Activated CD4-positive, alpha-beta T cell treated with anti-CD3 and anti-CD28 coated beads for 1 hour (primary cell): ENCODE measurements around the gene NCOA7.
"Not testable (repeated sequence)": the region's sequence is repeated elsewhere in the genome, so short reads cannot be mapped to it uniquely, and the experiment has no call there.

Experiments
- DNase-seq: peaks from one replicate; pipeline ENCODE4 v3.0.0-alpha.2; 2020

NCOA7 gene

GRCh38 chr6:125884634-125885371 lies 94.0 kb downstream of the NCOA7 start:
- DNase-seq, result no peak

DNA sequence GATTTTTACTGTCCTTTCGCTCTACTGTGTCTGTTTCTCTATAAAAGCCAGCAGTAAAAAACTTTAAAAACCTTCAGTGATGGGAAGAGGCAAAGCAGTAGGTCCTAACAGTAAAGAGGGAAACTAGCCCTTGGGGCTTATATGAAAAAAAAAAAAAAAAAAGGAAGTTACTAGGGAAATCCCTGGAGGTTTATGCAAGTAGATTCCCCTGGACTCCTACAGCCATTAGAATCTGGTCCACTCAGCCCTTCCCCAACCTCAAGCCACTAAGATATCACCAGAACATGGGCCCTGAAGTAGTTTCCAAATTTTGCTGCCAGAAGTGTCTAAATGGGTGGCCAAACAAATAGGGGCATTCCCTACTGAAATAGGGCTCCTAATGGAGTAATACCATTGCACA lies 95.3 kb downstream of the NCOA7 start:
- DNase-seq, result no peak

DNA sequence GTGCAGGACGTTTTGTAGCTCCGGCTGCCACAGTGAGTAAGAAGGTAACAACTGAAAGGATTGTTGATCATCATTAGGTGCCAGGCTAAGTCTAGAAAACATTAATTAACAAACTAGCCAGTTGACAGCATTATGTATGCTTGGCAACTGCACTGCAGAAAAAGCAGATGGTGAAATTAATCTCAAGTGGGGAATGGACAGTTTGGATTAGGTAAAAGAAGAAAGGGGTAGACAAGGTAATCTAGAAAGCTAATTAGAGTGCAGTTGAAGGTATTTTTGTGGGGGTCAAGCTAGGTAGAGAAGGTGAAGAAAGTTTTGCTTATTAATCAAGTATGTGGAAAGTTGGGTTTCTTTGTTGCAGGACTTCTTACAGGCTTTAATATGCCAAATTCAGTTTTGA lies 96.2 kb downstream of the NCOA7 start:
- DNase-seq, result no peak

DNA sequence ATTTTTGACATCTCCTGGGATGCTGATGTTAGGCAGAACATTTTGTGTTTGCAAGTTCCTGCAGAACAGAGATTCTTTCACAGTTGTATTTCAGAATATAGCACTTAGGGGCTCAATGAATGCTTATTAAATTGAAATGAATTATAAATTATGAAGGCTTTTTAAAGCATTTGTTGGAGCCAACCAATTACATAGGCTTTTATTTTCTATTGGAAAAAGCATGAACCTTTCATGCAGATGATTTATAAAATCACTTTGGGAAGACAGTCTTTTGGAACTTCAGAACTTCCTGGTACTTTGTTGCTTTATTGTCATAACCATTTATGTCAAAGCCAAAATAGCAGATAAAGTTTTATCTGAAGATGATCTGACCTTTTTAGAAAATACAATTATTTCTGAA lies 96.6 kb downstream of the NCOA7 start:
- no peak for DNase-seq

GRCh38 chr6:125888989-125889656 lies 98.4 kb downstream of the NCOA7 start:
- DNase-seq, result no peak

DNA sequence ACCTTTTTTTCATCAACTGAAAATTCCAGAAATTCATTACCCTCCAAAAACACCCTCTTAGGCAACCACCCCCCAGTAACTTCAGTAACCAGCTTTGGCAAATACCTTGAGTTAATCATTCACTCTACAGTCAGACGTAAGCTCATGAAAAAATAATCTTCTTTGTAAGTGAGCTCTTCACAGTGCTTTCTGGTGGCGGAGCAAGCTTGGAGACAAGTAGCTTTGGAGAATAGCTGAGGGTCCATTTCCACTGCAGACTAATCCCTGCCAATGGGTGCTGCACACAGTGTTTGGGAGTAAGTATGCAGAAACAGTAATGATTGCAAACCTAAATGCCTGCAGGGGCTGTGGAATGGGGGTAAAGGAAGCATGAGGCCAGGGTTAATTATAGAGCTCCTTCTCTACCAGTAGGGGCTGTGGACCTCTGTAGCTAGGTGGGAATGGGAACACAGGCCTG lies 109.0 kb downstream of the NCOA7 start:
- no peak for DNase-seq

- DNase-seq, result no peak
These were observed 114.1 kb downstream of the NCOA7 start for GRCh38 chr6:125904871-125905270.

GRCh38 chr6:125906158-125906998 lies 115.6 kb downstream of the NCOA7 start:
- peak; percentile 27 for DNase-seq

DNA sequence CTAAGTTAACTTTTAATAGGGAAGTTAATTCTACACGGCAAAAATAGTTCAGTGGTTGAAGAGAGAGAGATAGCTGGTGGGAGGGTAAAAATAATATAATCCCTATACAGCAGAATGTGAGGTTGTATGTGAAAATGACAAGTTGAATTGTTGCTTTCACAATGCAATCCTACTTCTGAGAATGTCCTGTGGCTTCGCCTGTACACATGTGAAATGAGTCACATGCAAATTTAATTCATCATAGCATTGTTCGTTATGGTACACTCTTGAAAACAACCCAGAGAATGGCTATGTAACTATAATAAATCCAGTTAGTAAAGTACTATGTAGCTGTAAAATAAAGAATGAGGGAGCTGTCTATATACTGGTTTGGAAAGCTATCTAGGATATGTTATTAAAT lies 119.8 kb downstream of the NCOA7 start:
- no peak for DNase-seq

DNA sequence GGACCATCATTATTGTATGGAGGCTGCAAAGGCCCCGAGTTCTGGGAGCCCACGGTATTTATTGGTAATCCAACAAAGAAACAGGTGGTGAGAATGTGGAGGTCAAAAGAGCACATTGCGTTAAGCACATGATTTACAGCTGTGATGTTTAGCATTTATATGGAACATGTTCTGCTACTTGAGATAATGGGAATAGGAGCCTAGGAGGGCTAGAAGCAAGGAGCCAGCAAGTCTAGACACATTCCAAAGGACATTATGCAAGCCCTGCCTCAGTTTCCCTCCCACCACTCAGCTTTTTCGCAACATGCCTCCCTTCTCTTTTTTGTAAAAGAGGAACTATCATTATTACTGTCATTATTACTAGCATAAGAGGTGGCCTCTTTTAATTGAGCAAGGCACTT lies 120.3 kb downstream of the NCOA7 start:
- not testable (repeated sequence) for DNase-seq

GRCh38 chr6:125912430-125912829 lies 121.7 kb downstream of the NCOA7 start:
- DNase-seq, result not testable (repeated sequence)

DNA sequence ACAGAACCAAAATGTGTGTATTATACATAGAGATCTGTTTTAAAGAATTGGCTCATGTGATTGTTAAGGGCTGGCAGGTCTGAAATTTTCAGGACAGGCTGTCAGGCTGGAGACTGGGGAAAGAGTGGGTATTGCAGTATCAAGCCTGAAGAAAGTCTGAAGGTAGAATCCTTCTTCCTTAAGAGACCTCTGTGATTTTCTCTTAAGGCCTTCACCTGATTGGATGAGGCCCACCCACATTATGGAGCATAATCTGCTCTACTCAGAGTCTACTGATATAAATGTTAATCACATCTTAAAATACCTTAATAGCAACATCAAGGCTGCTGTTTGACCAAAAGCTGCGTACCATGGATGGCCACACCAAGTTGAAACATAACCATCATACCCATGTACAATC lies 122.4 kb downstream of the NCOA7 start:
- DNase-seq, result no peak

DNA sequence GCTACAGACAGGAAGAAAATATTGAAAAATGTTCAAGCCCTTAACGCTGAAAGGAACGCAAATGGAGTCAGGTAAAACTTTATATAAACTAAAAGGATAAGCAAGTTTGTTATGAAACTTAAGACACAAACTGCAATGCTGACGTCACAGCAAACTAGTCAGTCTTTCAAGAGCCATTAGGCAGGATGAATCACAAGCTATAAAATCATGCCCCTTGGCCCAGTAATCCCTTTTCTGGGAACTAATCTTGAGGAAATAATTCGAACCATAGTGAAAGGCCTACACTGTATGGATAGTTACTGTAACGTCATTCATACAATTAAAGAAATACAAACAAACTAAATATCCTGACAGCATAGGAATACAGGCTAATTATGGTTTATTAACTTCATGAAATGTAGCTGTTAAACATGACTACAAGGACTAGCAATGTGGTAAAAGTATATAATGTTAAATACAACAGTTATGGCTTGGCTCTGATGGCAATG lies 123.1 kb downstream of the NCOA7 start:
- no peak for DNase-seq

DNA sequence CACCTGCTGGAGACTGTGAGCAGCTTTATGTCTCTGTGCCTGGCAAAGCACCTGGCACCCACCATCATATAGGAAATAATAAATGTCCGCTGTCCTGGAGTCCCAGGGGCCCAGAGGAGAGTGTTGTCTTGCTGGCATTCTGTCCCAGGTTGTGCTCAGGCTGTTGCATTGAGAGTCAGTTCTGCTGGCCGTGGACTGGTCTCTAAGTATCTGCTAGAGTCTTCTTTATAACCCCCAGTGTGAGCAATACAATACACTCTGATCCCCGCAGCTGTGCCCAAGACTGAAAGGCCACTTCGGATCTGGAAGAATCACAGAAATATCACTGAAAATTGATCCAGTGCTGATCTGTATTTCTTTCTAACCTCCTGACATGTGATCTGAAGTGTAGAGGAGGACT lies 127.5 kb downstream of the NCOA7 start:
- no peak for DNase-seq

GRCh38 chr6:125918681-125919566 lies 128.2 kb downstream of the NCOA7 start:
- no peak for DNase-seq

DNA sequence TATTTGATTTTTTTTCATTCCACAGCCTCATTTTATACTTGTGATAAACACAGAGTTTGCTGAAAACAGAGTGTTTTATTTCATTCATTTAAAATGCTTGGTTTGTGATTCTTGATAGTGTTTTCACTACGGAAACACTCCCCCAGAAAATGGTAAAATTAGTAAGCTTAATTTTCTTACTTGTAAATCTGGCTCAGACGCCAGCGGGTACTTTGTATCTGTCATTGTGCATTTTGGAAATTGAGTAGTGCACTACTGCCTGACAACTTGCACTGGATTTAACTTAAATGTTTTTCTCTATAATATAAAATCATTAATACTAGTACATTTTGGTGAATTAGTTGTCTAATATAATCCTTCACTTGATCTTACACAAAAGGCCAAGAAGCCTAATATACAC lies 128.9 kb downstream of the NCOA7 start:
- no peak for DNase-seq

DNA sequence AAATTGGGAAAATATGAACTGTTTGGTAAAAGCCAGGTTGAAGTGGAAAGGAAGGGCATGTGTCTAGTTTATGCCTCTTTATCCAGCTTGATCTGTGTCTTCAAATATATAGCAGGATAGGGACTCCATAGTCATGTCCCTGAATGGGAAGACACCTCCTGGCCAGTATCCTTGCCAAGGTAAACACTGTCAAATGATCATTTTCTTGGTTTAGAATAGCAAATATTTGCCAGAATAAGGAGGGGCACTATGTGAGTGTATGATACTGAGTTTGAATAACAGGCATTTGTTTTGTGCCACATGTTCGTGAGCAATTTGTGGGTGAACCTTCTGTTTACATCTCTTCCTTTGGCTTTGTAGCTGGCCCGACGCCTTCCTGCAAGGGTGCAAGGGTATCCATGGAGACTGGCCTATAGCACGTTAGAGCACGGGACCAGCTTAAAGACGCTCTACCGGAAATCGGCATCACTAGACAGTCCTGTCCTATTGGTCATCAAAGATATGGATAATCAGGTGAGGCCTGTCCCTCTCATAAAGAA lies 131.6 kb downstream of the NCOA7 start:
- no peak for DNase-seq

GRCh38 chr6:125923366-125923877 lies 132.7 kb downstream of the NCOA7 start:
- DNase-seq, result no peak

- DNase-seq, result no peak
These were observed 133.4 kb downstream of the NCOA7 start for GRCh38 chr6:125924169-125924568.

GRCh38 chr6:125924697-125925358 lies 134.1 kb downstream of the NCOA7 start:
- DNase-seq, result no peak

- DNase-seq, result no peak
These were observed 136.0 kb downstream of the NCOA7 start for GRCh38 chr6:125926711-125927110.
